GM21447 (cell line): Measurements from ENCODE around the gene MCRS1.
A peak's percentile ranks its signal among the peaks of the same experiment; 100 is the strongest.
"Not testable (repeated sequence)": the region's sequence is repeated elsewhere in the genome, so short reads cannot be mapped to it uniquely, and the experiment has no call there.

ENCODE experiments used
- ATAC-seq: cut with Tn5 transposase; IDR thresholded peaks from one replicate; pipeline ENCODE4 v1.9.1; 2021; ENCODE audit not compliant: unreplicated experiment

Gene MCRS1, protein sequence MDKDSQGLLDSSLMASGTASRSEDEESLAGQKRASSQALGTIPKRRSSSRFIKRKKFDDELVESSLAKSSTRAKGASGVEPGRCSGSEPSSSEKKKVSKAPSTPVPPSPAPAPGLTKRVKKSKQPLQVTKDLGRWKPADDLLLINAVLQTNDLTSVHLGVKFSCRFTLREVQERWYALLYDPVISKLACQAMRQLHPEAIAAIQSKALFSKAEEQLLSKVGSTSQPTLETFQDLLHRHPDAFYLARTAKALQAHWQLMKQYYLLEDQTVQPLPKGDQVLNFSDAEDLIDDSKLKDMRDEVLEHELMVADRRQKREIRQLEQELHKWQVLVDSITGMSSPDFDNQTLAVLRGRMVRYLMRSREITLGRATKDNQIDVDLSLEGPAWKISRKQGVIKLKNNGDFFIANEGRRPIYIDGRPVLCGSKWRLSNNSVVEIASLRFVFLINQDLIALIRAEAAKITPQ

DNA sequence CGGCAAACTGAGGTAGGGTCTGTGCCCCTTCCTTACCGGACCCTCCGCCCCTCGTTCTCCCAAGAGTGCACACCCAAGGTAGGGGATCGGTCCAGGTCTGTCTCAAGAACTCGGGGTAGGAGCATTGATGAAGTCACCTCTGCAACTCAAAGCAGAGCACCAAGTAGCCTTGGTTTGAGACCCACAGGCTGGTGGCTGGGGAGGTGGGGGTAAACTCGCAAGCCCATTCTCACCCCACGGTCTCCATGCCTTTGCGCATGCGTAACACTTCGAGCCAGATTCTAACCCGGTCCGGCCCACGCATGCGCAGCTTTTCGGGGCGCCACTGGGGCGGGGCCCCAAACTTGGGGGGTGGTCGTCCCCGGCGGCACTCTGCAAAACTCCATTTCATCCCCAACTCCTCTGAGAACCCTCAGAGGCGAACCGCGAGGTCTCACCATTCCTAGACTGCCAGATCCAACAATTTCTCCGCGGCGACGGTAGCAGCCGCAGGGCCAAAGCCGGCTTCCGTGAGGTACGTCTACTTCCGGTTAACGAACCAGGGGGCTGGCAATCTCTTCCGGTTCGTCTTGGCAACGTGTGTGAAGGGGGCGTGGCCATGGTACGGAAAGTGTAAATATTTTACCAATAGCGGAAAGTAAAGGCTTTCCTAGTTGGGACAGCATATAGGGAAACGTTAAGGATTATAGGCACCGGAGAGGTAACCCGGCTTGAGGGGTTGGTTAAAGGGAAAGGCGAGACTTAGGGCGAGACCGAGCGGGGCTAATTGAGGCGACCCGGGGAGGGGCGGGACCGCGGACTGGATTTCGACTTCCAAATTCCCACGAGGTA lies at the start of gene MCRS1:
TSS of gene MCRS1 (minus strand) at position 532 of the 831 bp plus-strand sequence. CDS start 1,411 bp downstream, outside the sequence.
- ATAC-seq = peak; percentile 80

- no peak for ATAC-seq
These were observed 48.7 kb upstream of the MCRS1 start for GRCh38 chr12:49616533-49617219.

GRCh38 chr12:49615725-49616124 lies 47.8 kb upstream of the MCRS1 start:
- no peak for ATAC-seq

- ATAC-seq = no peak
These were observed 44.3 kb upstream of the MCRS1 start for GRCh38 chr12:49612210-49612609.

DNA sequence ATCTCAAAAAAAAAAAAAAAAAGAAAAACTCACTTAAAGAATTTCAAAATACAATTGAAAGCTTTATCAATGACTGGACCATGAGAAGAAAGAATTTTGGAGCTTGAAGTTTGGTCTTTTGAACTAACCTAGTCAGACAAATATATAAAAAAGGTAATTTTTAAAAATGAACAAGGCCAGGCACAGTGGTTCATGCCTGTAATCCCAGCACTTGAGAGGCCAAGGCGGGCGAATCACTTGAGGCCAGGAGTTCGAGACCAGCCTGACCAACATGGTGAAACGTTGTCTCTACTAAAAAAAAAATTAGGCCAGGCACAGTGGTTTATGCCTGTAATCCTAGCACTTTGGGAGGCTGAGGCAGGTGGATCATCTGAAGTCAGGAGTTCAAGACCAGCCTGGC lies 42.8 kb upstream of the MCRS1 start:
- ATAC-seq = not testable (repeated sequence)

GRCh38 chr12:49609875-49610154 lies 41.9 kb upstream of the MCRS1 start:
- ATAC-seq = no peak

DNA sequence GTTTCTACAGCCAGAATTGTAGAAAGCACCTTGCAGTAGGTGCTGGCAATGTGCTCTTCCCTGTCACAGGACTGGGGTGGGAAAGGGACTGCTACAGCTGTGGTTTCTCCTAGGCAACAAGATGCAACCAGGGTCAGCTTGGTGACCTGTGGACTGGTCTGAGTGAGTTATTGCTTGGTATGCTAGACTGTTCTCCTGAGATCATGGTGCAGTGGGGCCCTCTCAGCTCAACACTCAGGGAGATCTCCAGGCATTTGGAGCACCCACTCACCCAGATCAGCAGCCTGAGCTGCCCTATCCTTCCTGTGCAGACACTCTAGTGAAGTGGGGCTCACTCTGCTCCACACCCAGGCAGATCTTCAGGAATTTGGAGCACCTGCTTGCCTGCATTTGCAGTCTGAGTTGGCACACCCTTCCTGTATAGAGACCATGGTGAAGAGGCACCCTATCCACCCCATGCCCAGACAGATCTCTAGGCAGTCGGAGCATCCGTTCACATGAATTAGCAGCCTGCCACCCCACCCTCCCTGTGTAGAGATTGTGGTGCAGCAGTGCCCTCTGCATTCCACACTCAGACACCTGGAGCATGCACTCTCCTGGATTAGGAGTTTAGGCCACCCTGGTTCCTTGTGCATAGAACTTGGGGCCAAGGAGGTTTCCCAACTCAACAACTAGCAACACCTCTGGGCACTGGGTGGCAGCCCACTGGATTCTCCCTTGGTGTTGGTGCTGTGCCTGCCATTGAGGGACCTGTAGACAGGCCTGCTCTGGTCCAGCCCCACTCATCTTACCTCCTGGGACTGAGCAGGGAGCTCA lies 41.3 kb upstream of the MCRS1 start:
- no peak for ATAC-seq

DNA sequence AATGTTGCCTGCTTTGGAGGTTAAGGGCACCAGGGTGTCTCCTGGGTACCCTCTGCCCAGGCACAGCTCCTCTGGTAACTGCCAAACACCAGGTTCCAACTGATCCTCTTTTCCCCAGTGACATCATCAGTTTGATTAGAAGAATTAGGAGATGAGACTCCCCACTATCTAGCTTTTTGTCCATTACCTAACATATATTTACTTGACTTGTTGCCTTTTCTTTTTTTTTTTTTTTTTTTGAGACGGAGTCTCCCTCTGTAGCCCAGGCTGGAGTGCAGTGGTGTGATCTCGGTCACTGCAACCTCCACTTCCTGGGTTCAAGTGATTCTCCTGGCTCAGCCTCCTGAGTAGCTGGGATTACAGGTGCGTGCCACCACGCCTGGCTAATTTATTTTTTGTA lies 37.6 kb upstream of the MCRS1 start, which contains the start of gene FAM186B:
TSS of gene FAM186B (minus strand) at position 101 of the 400 bp plus-strand sequence. CDS start 162 bp downstream, outside the sequence.
- not testable (repeated sequence) for ATAC-seq

DNA sequence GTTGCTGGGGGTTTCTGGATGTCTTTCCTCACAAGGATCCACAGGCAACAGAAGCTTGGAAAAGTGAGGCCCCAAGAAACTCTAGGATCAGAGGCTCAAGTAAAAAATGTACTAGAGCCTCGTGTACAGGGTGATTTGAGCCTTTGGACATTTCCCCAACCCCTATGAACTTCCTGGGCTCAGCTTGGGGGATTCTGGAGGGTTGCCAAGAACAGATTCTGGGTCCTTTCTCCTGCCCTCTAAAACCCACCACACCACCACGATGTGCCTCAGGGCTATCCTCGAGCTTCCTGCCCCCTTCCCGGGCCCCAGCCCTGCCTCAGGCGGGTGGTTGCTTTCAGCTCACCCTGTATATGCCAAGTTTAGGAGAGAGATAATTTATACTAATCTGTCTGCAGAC lies 36.9 kb upstream of the MCRS1 start:
- ATAC-seq = no peak

- ATAC-seq = no peak
These were observed 35.8 kb upstream of the MCRS1 start for GRCh38 chr12:49603721-49604120.

GRCh38 chr12:49599961-49600360 lies 32.0 kb upstream of the MCRS1 start:
- no peak for ATAC-seq

- no peak for ATAC-seq
These were observed 30.6 kb upstream of the MCRS1 start for GRCh38 chr12:49598527-49598926.

GRCh38 chr12:49588721-49589516 lies 21.0 kb upstream of the MCRS1 start:
- ATAC-seq = no peak

DNA sequence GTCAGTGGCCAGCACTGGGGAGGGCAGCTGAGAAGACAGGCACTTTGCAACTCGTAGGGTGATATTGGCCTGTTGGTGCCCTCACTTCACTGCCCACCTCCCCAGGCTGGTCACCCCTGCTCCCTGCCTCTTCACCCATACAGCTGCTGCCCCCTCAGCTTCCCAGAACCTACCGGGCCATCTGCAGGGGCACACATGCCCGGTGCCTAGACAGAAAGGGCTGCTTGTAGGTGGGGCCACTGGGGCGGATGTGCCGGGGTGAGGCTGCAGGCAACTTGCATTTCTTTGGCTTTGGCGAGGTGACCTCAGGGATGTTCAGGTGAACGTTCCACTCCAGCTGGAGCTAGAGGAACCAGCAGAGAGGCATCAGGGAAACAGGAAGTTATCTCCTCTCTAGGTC lies 20.3 kb upstream of the MCRS1 start:
- ATAC-seq = no peak

- ATAC-seq = no peak
These were observed 19.4 kb upstream of the MCRS1 start for GRCh38 chr12:49587174-49587908.

- no peak for ATAC-seq
These were observed 17.8 kb upstream of the MCRS1 start for GRCh38 chr12:49585477-49586459.

DNA sequence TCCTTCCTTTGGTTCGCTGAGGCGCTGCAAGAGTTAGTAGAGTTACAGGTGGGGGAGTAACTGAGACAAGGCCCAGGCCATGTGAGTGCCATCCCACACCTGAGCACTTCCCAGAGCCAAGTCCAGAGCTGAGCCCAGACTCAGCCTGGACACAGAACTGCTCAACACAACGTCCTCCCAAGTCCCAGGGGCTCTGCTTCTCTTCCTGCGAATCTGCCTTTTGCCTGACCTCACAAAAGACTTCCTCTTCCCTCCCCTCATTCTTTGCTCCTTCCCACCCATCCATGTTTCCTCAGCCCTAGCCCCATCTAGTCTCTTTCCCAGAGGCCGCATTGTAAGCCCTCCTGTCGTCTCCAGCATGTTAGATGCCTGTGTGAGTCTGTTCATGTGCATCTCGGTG lies 16.6 kb upstream of the MCRS1 start:
- no peak for ATAC-seq
